OCI-LY7 (cell line): ENCODE data around the gene BARHL2. TPM values are rescaled to one million over a fixed set of nuclear protein-coding genes. Genes with fewer than 3 reads are reported as not detected.

Source experiments
- BruUV-seq: library from RNA; stranded (reverse); fragments of 400-500 nt; replicated peaks from 2 replicates; lab custom pipeline; 2021; lab: Mats Ljungman, UMichigan
- CTCF ChIA-PET: fragments of 300-600 bp; sonication (Branson Sonifier 250); formaldehyde crosslinking; loops from one replicate; lab custom pipeline; 2022; ENCODE audit warnings: antibody characterized with exemption; ENCODE audit not compliant: unreplicated experiment; lab: Charles Lee
- POLR2A ChIA-PET: fragments of 300-600 bp; sonication (Branson Sonifier 250); formaldehyde crosslinking; loops from one replicate; lab custom pipeline; 2022; ENCODE audit warnings: antibody characterized with exemption; lab: Charles Lee
- DNase-seq: peaks from one replicate; pipeline ENCODE4 v3.0.0-alpha.2; 2015; ENCODE audit warnings: low spot score
- H2AFZ ChIP-seq: fragments of 200-600 bp; sonication (generic), shearing (Covaris generic); 2 replicates; pipeline ENCODE4 v1.6.1; 2014; ENCODE audit warnings: mild to moderate bottlenecking, antibody characterized with exemption, low read length, moderate library complexity
- H3K27ac ChIP-seq: fragments of 200-600 bp; sonication (generic); 2 replicates; pipeline ENCODE4 v1.5.1; 2014; ENCODE audit warnings: mixed run types, low read depth, mild to moderate bottlenecking, moderate library complexity, low read length, inconsistent platforms; ENCODE audit not compliant: poor library complexity, severe bottlenecking
- H3K36me3 ChIP-seq: fragments of 200-600 bp; sonication (generic); 2 replicates; pipeline ENCODE4 v1.6.1; 2014; ENCODE audit warnings: mild to moderate bottlenecking, antibody characterized with exemption, low read length, moderate library complexity, mixed read lengths; ENCODE audit not compliant: insufficient read depth
- H3K4me1 ChIP-seq: fragments of 200-600 bp; sonication (generic); 2 replicates; pipeline ENCODE4 v1.5.1; 2014; ENCODE audit warnings: mild to moderate bottlenecking, low read length; ENCODE audit not compliant: insufficient read depth, poor library complexity, severe bottlenecking
- H3K4me2 ChIP-seq: fragments of 200-600 bp; sonication (generic); 2 replicates; pipeline ENCODE4 v1.6.1; 2014; ENCODE audit warnings: mild to moderate bottlenecking, low read length
- H3K4me3 ChIP-seq: fragments of 200-600 bp; sonication (generic); 2 replicates; pipeline ENCODE4 v1.5.1; 2014; ENCODE audit warnings: mild to moderate bottlenecking, low read depth, low read length; ENCODE audit not compliant: poor library complexity, severe bottlenecking
- H3K79me2 ChIP-seq: fragments of 200-600 bp; sonication (generic); 2 replicates; pipeline ENCODE4 v1.6.1; 2016; ENCODE audit warnings: low read depth, mild to moderate bottlenecking, low read length, moderate library complexity, mixed read lengths; ENCODE audit not compliant: insufficient read depth
- H3K9me2 ChIP-seq: fragments of 200-600 bp; sonication (generic); 2 replicates; pipeline ENCODE4 v1.6.1; 2016; ENCODE audit warnings: mild to moderate bottlenecking, low read length, mixed read lengths; ENCODE audit not compliant: insufficient read depth
- H3K9me3 ChIP-seq: fragments of 200-600 bp; sonication (generic); 2 replicates; pipeline ENCODE4 v1.6.1; 2014; ENCODE audit warnings: mild to moderate bottlenecking, mixed run types, low read length, mixed read lengths
- H4K20me1 ChIP-seq: fragments of 200-600 bp; sonication (generic); 2 replicates; pipeline ENCODE4 v1.6.1; 2014; ENCODE audit warnings: mild to moderate bottlenecking, antibody characterized with exemption, low read length, moderate library complexity, mixed read lengths; ENCODE audit not compliant: insufficient read depth
- EZH2phosphoT487 ChIP-seq: fragments of 200-600 bp; sonication (generic); IDR thresholded peaks from 2 replicates; pipeline ENCODE4 v1.6.1; 2018; ENCODE audit warnings: low read depth, borderline replicate concordance, mild to moderate bottlenecking, mixed run types, antibody characterized with exemption, low read length, moderate library complexity, mixed read lengths
- intact Hi-C: fragments of 100-400 bp; cut with micrococcal nuclease; formaldehyde crosslinking; loops from one replicate; pipeline ENCODE4 v1.10.0; 2022; ENCODE audit not compliant: unreplicated experiment
- total RNA-seq, 2 experiments: library from RNA; depleted of rRNA in 1 of 2; stranded (reverse); fragments of >200 nt in 1 of 2; shearing (Covaris generic) in 1 of 2; gene quantifications; 2 replicates each; pipeline ENCODE4 v1.2.3, GENCODE V29; 2014 to 2022
- TF ChIP-seq, protein P1 (sequence below): fragments of 200-600 bp; sonication (generic); conservative IDR thresholded peaks from 2 replicates; pipeline ENCODE4 v1.5.1; 2014; ENCODE audit warnings: mild to moderate bottlenecking, antibody characterized with exemption, low read length, moderate library complexity, mixed read lengths

BARHL2 gene
- total RNA-seq, 2 experiments from 2014 or later = not detected

GRCh38 chr1:90732136-90732535, 15.0 kb upstream of the BARHL2 start:
- ChIA-PET CTCF (no interaction called here), POLR2A (interaction anchor here (1.0 to 1.5 kb wide), 2 partner anchors 10 to 415 kb away, joined by 3 to 5 read pairs; no protein-coding TSS in a partner anchor)
- Histone ChIP-seq H3K36me3 (no peaks in the 10 kb centered on the region), H3K79me2 (no peaks in the 10 kb centered on the region), H3K4me1 (no peaks in the 10 kb centered on the region), H4K20me1 (no peaks in the 10 kb centered on the region), H3K27ac (no peak overlapping the region), H2AFZ (no peak overlapping the region), H3K9me2 (no peaks in the 10 kb centered on the region), H3K9me3 (no peaks in the 10 kb centered on the region), H3K4me2 (no peak overlapping the region), H3K4me3 (no peak overlapping the region)
- intact Hi-C loops = no loop called here
- DNase-seq = no peak
- BruUV-seq = no TSS peak
- TF ChIP-seq, protein P1, sequence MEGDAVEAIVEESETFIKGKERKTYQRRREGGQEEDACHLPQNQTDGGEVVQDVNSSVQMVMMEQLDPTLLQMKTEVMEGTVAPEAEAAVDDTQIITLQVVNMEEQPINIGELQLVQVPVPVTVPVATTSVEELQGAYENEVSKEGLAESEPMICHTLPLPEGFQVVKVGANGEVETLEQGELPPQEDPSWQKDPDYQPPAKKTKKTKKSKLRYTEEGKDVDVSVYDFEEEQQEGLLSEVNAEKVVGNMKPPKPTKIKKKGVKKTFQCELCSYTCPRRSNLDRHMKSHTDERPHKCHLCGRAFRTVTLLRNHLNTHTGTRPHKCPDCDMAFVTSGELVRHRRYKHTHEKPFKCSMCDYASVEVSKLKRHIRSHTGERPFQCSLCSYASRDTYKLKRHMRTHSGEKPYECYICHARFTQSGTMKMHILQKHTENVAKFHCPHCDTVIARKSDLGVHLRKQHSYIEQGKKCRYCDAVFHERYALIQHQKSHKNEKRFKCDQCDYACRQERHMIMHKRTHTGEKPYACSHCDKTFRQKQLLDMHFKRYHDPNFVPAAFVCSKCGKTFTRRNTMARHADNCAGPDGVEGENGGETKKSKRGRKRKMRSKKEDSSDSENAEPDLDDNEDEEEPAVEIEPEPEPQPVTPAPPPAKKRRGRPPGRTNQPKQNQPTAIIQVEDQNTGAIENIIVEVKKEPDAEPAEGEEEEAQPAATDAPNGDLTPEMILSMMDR = no peak
- no peak for TF ChIP-seq EZH2phosphoT487

- no peak overlapping the region for H2AFZ ChIP-seq
- intact Hi-C loops = no loop called here
- no peak for DNase-seq
- H3K9me2 ChIP-seq = no peaks in the 10 kb centered on the region
- H3K36me3 ChIP-seq = no peaks in the 10 kb centered on the region
- H4K20me1 ChIP-seq = no peaks in the 10 kb centered on the region
- no peaks in the 10 kb centered on the region for H3K9me3 ChIP-seq
- no peak overlapping the region for H3K27ac ChIP-seq
- no peak overlapping the region for H3K4me3 ChIP-seq
- H3K79me2 ChIP-seq = no peaks in the 10 kb centered on the region
- TF ChIP-seq EZH2phosphoT487 = no peak
- TF ChIP-seq, protein P1 = no peak
- H3K4me1 ChIP-seq = no peaks in the 10 kb centered on the region
- ChIA-PET CTCF (no interaction called here), POLR2A (interaction anchor here (1.0 to 1.5 kb wide), 2 partner anchors 10 to 415 kb away, joined by 3 to 5 read pairs; no protein-coding TSS in a partner anchor)
- no peak overlapping the region for H3K4me2 ChIP-seq
- no TSS peak for BruUV-seq
These were observed 14.4 kb upstream of the BARHL2 start for GRCh38 chr1:90731382-90732050.
